NCI-H1092 (cell line): ENCODE data around the gene FOSB.
"Not testable (repeated sequence)": the region's sequence is repeated elsewhere in the genome, so short reads cannot be mapped to it uniquely, and the experiment has no call there.

ENCODE experiments used
- DNase-seq: peaks from one replicate; lab custom pipeline; 2025; lab: John Stamatoyannopoulos, UW

The FOSB gene

GRCh38 chr19:45506989-45507871, 39.4 kb downstream of the FOSB start, which contains the start of gene VASP:
VASP (plus strand) TSS chr19:45507479; CDS start chr19:45507772, 293 bp downstream.
- peak; percentile 16 for DNase-seq

GRCh38 chr19:45507872-45508416, 40.1 kb downstream of the FOSB start:
- no peak for DNase-seq

GRCh38 chr19:45508417-45508860, 40.6 kb downstream of the FOSB start:
- no peak for DNase-seq

- no peak for DNase-seq
Observed at GRCh38 chr19:45508861-45509691, 41.3 kb downstream of the FOSB start.

- DNase-seq: no peak
Observed at GRCh38 chr19:45509692-45510015, 41.9 kb downstream of the FOSB start.

- not testable (repeated sequence) for DNase-seq
Observed at GRCh38 chr19:45510352-45510751, 42.6 kb downstream of the FOSB start.

- no peak for DNase-seq
Observed at GRCh38 chr19:45511074-45511473, 43.3 kb downstream of the FOSB start.

GRCh38 chr19:45512881-45513483, 45.2 kb downstream of the FOSB start:
- no peak for DNase-seq

GRCh38 chr19:45514376-45515051, 46.7 kb downstream of the FOSB start:
- no peak for DNase-seq

GRCh38 chr19:45515081-45515624, 47.4 kb downstream of the FOSB start:
- DNase-seq: no peak

GRCh38 chr19:45515807-45516401, 48.1 kb downstream of the FOSB start:
- no peak for DNase-seq

GRCh38 chr19:45517238-45517637, 49.4 kb downstream of the FOSB start:
- no peak for DNase-seq

- DNase-seq: no peak
Observed at GRCh38 chr19:45517641-45518468, 50.1 kb downstream of the FOSB start.

GRCh38 chr19:45518469-45518826, 50.7 kb downstream of the FOSB start:
- no peak for DNase-seq

GRCh38 chr19:45522010-45522941, 54.5 kb downstream of the FOSB start:
- no peak for DNase-seq

- peak; percentile 61 for DNase-seq
Observed at GRCh38 chr19:45523642-45524256, 56.0 kb downstream of the FOSB start.

- no peak for DNase-seq
Observed at GRCh38 chr19:45524575-45525129, 56.9 kb downstream of the FOSB start.
